K562 (cell line): Measurements from ENCODE around the gene AGPAT3. TPM values are rescaled to one million over a fixed set of nuclear protein-coding genes. Genes with fewer than 3 reads are reported as not detected.

Experiments
- BRF2 ChIP-seq: IDR thresholded peaks from 3 replicates; pipeline ENCODE4 v1.6.1; 2011; ENCODE audit warnings: borderline replicate concordance, mild to moderate bottlenecking; ENCODE audit not compliant: insufficient read length, insufficient read depth
- CEBPG ChIP-seq, 3 experiments: fragments of 200-800 bp in 1 of 3; sonication (Bioruptor generic) in 1 of 3; sonication (generic) in 1 of 3; formaldehyde crosslinking in 1 of 3; IDR thresholded peaks in 2 of 3; conservative IDR thresholded peaks in 1 of 3; 2 replicates each; pipeline versions ENCODE4 v1.6.1 to v1.8.0; 2016 to 2022; ENCODE audit warnings: missing compliant biosample characterization in 2 of 3, missing genetic modification characterization in 2 of 3, mild to moderate bottlenecking in 1 of 3, missing genetic modification reagents in 1 of 3
- CHAMP1 ChIP-seq: fragments of 450-650 bp; IDR thresholded peaks from 2 replicates; pipeline ENCODE4 v1.6.1; 2016; ENCODE audit warnings: mild to moderate bottlenecking
- CTCF ChIP-seq, 3 experiments: IDR thresholded peaks in 2 of 3; conservative IDR thresholded peaks in 1 of 3; 2 replicates each; pipeline ENCODE4 v1.5.1; 2011 to 2012; ENCODE audit warnings: low read length in 3 of 3, mild to moderate bottlenecking in 3 of 3, control low read depth in 2 of 3, improper control_type of control experiment in 1 of 3, inconsistent platforms in 1 of 3, low read depth in 1 of 3, mixed read lengths in 1 of 3, moderate library complexity in 1 of 3; ENCODE audit not compliant: insufficient read depth in 2 of 3
- EHMT2 ChIP-seq: fragments of 450-650 bp; IDR thresholded peaks from 2 replicates; pipeline ENCODE4 v1.6.1; 2018; ENCODE audit warnings: antibody characterized with exemption
- ELF1 ChIP-seq: fragments of 200-800 bp; sonication (Bioruptor generic); IDR thresholded peaks from 2 replicates; pipeline ENCODE4 v1.6.1; 2016; ENCODE audit warnings: missing genetic modification characterization, missing compliant biosample characterization
- HNRNPL ChIP-seq: fragments of 200-400 bp; formaldehyde crosslinking; IDR thresholded peaks from 2 replicates; pipeline ENCODE4 v1.6.1; 2017; ENCODE audit warnings: low read depth, mild to moderate bottlenecking, low read length
- KLF6 ChIP-seq: fragments of 250-450 bp; sonication (Bioruptor Pico); IDR thresholded peaks from 2 replicates; pipeline ENCODE4 v1.4.0; 2020; ENCODE audit warnings: mild to moderate bottlenecking, moderate library complexity, borderline replicate concordance
- MBD2 ChIP-seq: sonication (generic); IDR thresholded peaks from 2 replicates; pipeline ENCODE4 v1.6.1; 2016; ENCODE audit warnings: low read depth, borderline replicate concordance
- MXD1 ChIP-seq: fragments of 250-450 bp; sonication (Bioruptor Pico); IDR thresholded peaks from 2 replicates; pipeline ENCODE4 v1.8.0; 2021; ENCODE audit warnings: borderline replicate concordance, mild to moderate bottlenecking, moderate library complexity; ENCODE audit not compliant: poor library complexity, severe bottlenecking
- RBM39 ChIP-seq: fragments of 200-400 bp; formaldehyde crosslinking; optimal IDR thresholded peaks from 2 replicates; pipeline ENCODE3; 2018; ENCODE audit warnings: low read depth, low read length
- SMAD4 ChIP-seq: fragments of 250-450 bp; sonication (Bioruptor Pico); conservative IDR thresholded peaks from 2 replicates; pipeline ENCODE4 v1.8.0; 2021; ENCODE audit warnings: inconsistent platforms, mild to moderate bottlenecking, moderate library complexity
- SMC3 ChIP-seq: conservative IDR thresholded peaks from 2 replicates; pipeline ENCODE4 v1.6.1; 2011; ENCODE audit warnings: low read depth, low read length, improper control_type of control experiment; ENCODE audit not compliant: insufficient read depth
- TCFL5 ChIP-seq: fragments of 250-450 bp; sonication (Bioruptor Pico); conservative IDR thresholded peaks from 2 replicates; pipeline ENCODE4 v1.6.1; 2021; ENCODE audit warnings: mild to moderate bottlenecking, moderate library complexity, matching md5 sums
- UBTF ChIP-seq, 2 experiments: IDR thresholded peaks; 2 replicates each; pipeline ENCODE4 v1.6.1; 2012; ENCODE audit warnings: improper control_type of control experiment in 2 of 2, low read depth in 2 of 2, low read length in 2 of 2, borderline replicate concordance in 1 of 2
- ZNF655 ChIP-seq: fragments of 250-450 bp; sonication (Bioruptor Pico); IDR thresholded peaks from 2 replicates; pipeline ENCODE4 v1.5.0; 2021
- polyA plus RNA-seq, 8 experiments: library from polyadenylated mRNA; depleted of rRNA in 4 of 8; stranded (reverse) in 5 of 8; unstranded in 3 of 8; fragments of >200 nt; fragmentation: Nextera tagmentation in 2 of 8; fragmentation: Illumina TruSeq in 1 of 8; extraction: Ambion mirVana in 2 of 8; extraction: Trizol in 1 of 8; gene quantifications; 2 replicates each; pipeline versions ENCODE4 v1.2.1 to v1.2.3, GENCODE V29; 2011 to 2014; ENCODE audit warnings: inconsistent platforms in 1 of 8, missing spikeins in 1 of 8
- total RNA-seq, 7 experiments: library from RNA; depleted of rRNA in 6 of 7; stranded (reverse); fragments of >200 nt in 6 of 7; fragmentation: Illumina TruSeq in 2 of 7; extraction: Trizol in 2 of 7; gene quantifications; 2 replicates each; pipeline versions ENCODE4 v1.2.1 to v1.2.3, GENCODE V29; 2011 to 2021; ENCODE audit warnings: low replicate concordance in 1 of 7

The AGPAT3 gene
- total and polyA plus RNA-seq, 9 of the 15 experiments (the other 6 are each of a cell fraction or from before 2014, with no cell fraction given) = 1.5 to 88.4 (median 35.7) TPM

- TF ChIP-seq UBTF (IDR thresholded peaks at IDR 0.05; ENCODE audit: borderline replicate concordance in 1 of 2, low read depth in 2 of 2, low read length in 2 of 2) = no peak
- no peak for TF ChIP-seq CHAMP1
- TF ChIP-seq RBM39 = no peak
- TF ChIP-seq BRF2 = no peak
- peak in 1 of 3 experiments; percentile 1; a peak in 1 of 6 replicates for TF ChIP-seq CTCF (IDR thresholded peaks at IDR 0.05 in 2 of 3, conservative IDR thresholded peaks at IDR 0.05 in 1 of 3; ENCODE audit: insufficient read depth in 2 of 3, low read depth in 1 of 3, low read length in 3 of 3)
- TF ChIP-seq EHMT2 = no peak
- TF ChIP-seq ELF1 = no peak
- TF ChIP-seq CEBPG (CRISPR knock-in tag; IDR thresholded peaks at IDR 0.05) = 0 out of 2 replicates have a peak, but pooled peaks have one; percentile 30
- no peak for TF ChIP-seq CEBPG (tag; conservative IDR thresholded peaks at IDR 0.05 in 1 of 2, IDR thresholded peaks at IDR 0.05 in 1 of 2)
- TF ChIP-seq HNRNPL = no peak
- TF ChIP-seq TCFL5 (CRISPR knock-in tag) = no peak
- 0 out of 2 replicates have a peak, but pooled peaks have one; percentile 45 for TF ChIP-seq MBD2
- no peak for TF ChIP-seq MXD1 (CRISPR knock-in tag)
- no peak for TF ChIP-seq SMAD4 (CRISPR knock-in tag)
- TF ChIP-seq SMC3 = no peak
- no peak for TF ChIP-seq KLF6 (CRISPR knock-in tag)
- no peak for TF ChIP-seq ZNF655
These were observed 152.6 kb downstream of the AGPAT3 start (continued) for GRCh38 chr21:44017601-44018000.
